IPS-18a (cell line): ENCODE data around the gene GNG10.
A peak's percentile ranks its signal among the peaks of the same experiment; 100 is the strongest.

Experiments used
- H3K27ac ChIP-seq: one replicate; pipeline ENCODE4 v1.5.1; 2013; ENCODE audit warnings: low read length
- H3K27me3 ChIP-seq: one replicate; pipeline ENCODE4 v1.6.1; 2013; ENCODE audit warnings: mild to moderate bottlenecking, low read length; ENCODE audit not compliant: control insufficient read depth, insufficient read depth
- H3K36me3 ChIP-seq: one replicate; pipeline ENCODE4 v1.6.1; 2013; ENCODE audit warnings: low read depth, low read length; ENCODE audit not compliant: control insufficient read depth
- H3K4me1 ChIP-seq: one replicate; pipeline ENCODE4 v1.6.1; 2013; ENCODE audit warnings: low read depth, low read length; ENCODE audit not compliant: control insufficient read depth
- H3K4me3 ChIP-seq: one replicate; pipeline ENCODE4 v1.5.1; 2013; ENCODE audit warnings: low read length
- H3K9ac ChIP-seq: one replicate; pipeline ENCODE4 v1.6.1; 2013; ENCODE audit warnings: mild to moderate bottlenecking, low read length, moderate library complexity
- H3K9me3 ChIP-seq: one replicate; pipeline ENCODE4 v1.6.1; 2013; ENCODE audit warnings: low read depth, low read length; ENCODE audit not compliant: control insufficient read depth

The GNG10 gene

GRCh38 chr9:111632060-111632459 is 29.3 kb upstream of the GNG10 start:
- peak overlapping the region; percentile 86 for H3K9ac ChIP-seq
- H3K4me3 ChIP-seq = peak overlapping the region; percentile 90
- H3K27ac ChIP-seq = peak overlapping the region; percentile 13

GRCh38 chr9:111632695-111633388 is 28.6 kb upstream of the GNG10 start:
- H3K27ac ChIP-seq = no peak overlapping the region

More at GRCh38 chr9:111632060-111632459, 29.3 kb upstream of the GNG10 start:
- Histone ChIP-seq H3K36me3 (no peaks in the 10 kb centered on the region), H3K27me3 (no peaks in the 10 kb centered on the region), H3K9me3 (no peaks in the 10 kb centered on the region), H3K4me1 (peaks cover 6% of the 10 kb centered on the region)

GRCh38 chr9:111633389-111633736 is 28.0 kb upstream of the GNG10 start:
- Histone ChIP-seq H3K36me3 (no peaks in the 10 kb centered on the region), H3K9ac (no peak overlapping the region)

More at GRCh38 chr9:111632695-111633388, 28.6 kb upstream of the GNG10 start:
- H3K9ac ChIP-seq = no peak overlapping the region
- peaks cover 6% of the 10 kb centered on the region for H3K4me1 ChIP-seq
- H3K4me3 ChIP-seq = peak overlapping the region; percentile 90
- no peaks in the 10 kb centered on the region for H3K9me3 ChIP-seq
- no peaks in the 10 kb centered on the region for H3K36me3 ChIP-seq
- no peaks in the 10 kb centered on the region for H3K27me3 ChIP-seq

GRCh38 chr9:111634860-111635259 is 26.5 kb upstream of the GNG10 start:
- no peaks in the 10 kb centered on the region for H3K27me3 ChIP-seq
- H3K4me1 ChIP-seq = peaks cover 6% of the 10 kb centered on the region
- H3K36me3 ChIP-seq = no peaks in the 10 kb centered on the region
- no peak overlapping the region for H3K27ac ChIP-seq
- H3K9me3 ChIP-seq = no peaks in the 10 kb centered on the region
- H3K4me3 ChIP-seq = no peak overlapping the region
- H3K9ac ChIP-seq = no peak overlapping the region

More at GRCh38 chr9:111633389-111633736, 28.0 kb upstream of the GNG10 start:
- H3K4me3 ChIP-seq = no peak overlapping the region
- H3K27ac ChIP-seq = no peak overlapping the region
- peaks cover 6% of the 10 kb centered on the region for H3K4me1 ChIP-seq
- H3K27me3 ChIP-seq = no peaks in the 10 kb centered on the region
- no peaks in the 10 kb centered on the region for H3K9me3 ChIP-seq

- Histone ChIP-seq H3K27ac (no peak overlapping the region), H3K36me3 (no peaks in the 10 kb centered on the region), H3K9me3 (no peaks in the 10 kb centered on the region), H3K27me3 (no peaks in the 10 kb centered on the region), H3K9ac (no peak overlapping the region), H3K4me1 (peaks cover under 1% of the 10 kb centered on the region), H3K4me3 (no peak overlapping the region)
These were observed 23.9 kb upstream of the GNG10 start for GRCh38 chr9:111637421-111637950.

DNA sequence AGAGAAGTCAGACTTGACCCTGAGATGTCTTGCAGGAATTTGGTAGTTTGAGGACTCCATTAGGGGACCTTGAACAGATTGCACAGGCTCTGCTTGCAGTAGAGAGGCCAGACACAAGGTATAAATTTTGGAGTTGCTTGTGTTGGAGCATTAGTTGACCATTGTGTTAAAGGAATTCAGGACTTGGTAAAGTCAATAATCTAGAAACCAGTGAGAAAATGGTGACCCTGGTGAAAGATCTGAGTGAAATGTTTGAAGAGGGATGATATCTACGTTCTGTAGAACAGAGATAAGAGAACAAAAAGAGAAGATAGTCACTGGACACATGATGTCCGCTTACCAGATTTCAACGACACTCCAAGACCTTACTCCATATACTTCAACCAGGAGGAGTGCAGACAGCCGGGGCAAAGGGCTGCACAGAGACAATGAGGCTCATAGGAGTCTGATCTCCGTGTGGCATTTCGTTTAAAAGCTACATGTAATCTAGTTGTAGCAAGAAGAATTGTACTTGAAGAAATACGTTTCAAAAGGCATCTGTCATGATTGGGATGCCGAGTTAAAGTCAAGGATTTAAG is 17.1 kb upstream of the GNG10 start:
- Histone ChIP-seq H3K27me3 (no peaks in the 10 kb centered on the region), H3K9me3 (no peaks in the 10 kb centered on the region), H3K27ac (no peak overlapping the region), H3K4me1 (no peaks in the 10 kb centered on the region), H3K4me3 (no peak overlapping the region), H3K9ac (no peak overlapping the region), H3K36me3 (peaks cover 23% of the 10 kb centered on the region)

GRCh38 chr9:111645806-111646205 is 15.6 kb upstream of the GNG10 start:
- Histone ChIP-seq H3K4me3 (no peak overlapping the region), H3K9me3 (no peaks in the 10 kb centered on the region), H3K27me3 (no peaks in the 10 kb centered on the region), H3K27ac (no peak overlapping the region), H3K9ac (no peak overlapping the region), H3K4me1 (no peaks in the 10 kb centered on the region), H3K36me3 (peaks cover 30% of the 10 kb centered on the region)

GRCh38 chr9:111646417-111646816 is 15.0 kb upstream of the GNG10 start:
- H3K9ac ChIP-seq = no peak overlapping the region
- H3K9me3 ChIP-seq = no peaks in the 10 kb centered on the region
- H3K27ac ChIP-seq = no peak overlapping the region
- H3K4me1 ChIP-seq = no peaks in the 10 kb centered on the region
- H3K27me3 ChIP-seq = no peaks in the 10 kb centered on the region
- no peak overlapping the region for H3K4me3 ChIP-seq
- peaks cover 30% of the 10 kb centered on the region for H3K36me3 ChIP-seq

DNA sequence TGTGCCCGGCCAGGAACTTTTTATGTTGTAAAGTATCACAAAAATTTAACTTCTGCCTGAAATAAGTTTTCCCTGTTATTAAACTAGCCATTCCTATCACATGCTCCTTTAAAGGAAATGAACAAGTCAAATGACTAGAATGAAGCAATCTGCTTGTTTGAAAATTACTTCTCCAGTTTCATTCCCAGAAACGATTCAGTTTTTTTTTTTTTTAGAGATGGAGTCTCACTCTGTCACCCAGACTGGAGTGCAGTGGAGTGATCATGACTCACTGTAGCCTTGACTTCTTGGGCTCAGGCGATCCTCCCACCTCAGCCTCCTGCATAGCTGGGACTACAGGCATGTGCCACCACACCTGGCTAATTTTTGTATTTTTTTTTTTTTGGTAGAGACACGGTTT is 13.3 kb upstream of the GNG10 start:
- H3K36me3 ChIP-seq = peaks cover 27% of the 10 kb centered on the region
- H3K27ac ChIP-seq = no peak overlapping the region
- no peak overlapping the region for H3K9ac ChIP-seq
- no peaks in the 10 kb centered on the region for H3K4me1 ChIP-seq
- no peak overlapping the region for H3K4me3 ChIP-seq
- no peaks in the 10 kb centered on the region for H3K9me3 ChIP-seq
- H3K27me3 ChIP-seq = no peaks in the 10 kb centered on the region

DNA sequence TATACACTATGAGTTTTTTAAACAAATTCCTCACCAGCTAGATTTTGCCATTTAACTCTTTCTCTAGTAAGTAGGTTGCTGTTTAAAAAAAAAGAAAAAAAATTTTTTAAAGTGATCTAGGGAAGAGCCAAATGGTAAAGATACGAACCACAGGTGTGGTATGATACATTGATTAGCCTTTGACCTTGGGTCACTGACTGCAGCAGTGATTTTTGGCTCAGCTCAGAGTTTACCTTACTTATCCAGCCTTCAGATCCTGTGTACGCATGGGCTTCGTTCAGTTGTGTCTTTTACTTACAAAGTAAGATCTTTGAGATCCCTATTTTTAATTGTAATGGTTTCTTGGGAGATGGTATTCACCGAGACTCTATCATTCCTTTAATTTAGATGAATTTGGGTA is 12.4 kb upstream of the GNG10 start:
- H3K9ac ChIP-seq = no peak overlapping the region
- no peaks in the 10 kb centered on the region for H3K9me3 ChIP-seq
- no peak overlapping the region for H3K4me3 ChIP-seq
- H3K4me1 ChIP-seq = no peaks in the 10 kb centered on the region
- peaks cover 36% of the 10 kb centered on the region for H3K36me3 ChIP-seq
- H3K27me3 ChIP-seq = no peaks in the 10 kb centered on the region
- H3K27ac ChIP-seq = no peak overlapping the region

- peaks cover 12% of the 10 kb centered on the region for H3K36me3 ChIP-seq
- no peak overlapping the region for H3K9ac ChIP-seq
- H3K4me1 ChIP-seq = no peaks in the 10 kb centered on the region
- no peak overlapping the region for H3K27ac ChIP-seq
- H3K9me3 ChIP-seq = no peaks in the 10 kb centered on the region
- H3K4me3 ChIP-seq = no peak overlapping the region
- H3K27me3 ChIP-seq = peaks cover 8% of the 10 kb centered on the region
These were observed 4.4 kb upstream of the GNG10 start for GRCh38 chr9:111657051-111657450.

DNA sequence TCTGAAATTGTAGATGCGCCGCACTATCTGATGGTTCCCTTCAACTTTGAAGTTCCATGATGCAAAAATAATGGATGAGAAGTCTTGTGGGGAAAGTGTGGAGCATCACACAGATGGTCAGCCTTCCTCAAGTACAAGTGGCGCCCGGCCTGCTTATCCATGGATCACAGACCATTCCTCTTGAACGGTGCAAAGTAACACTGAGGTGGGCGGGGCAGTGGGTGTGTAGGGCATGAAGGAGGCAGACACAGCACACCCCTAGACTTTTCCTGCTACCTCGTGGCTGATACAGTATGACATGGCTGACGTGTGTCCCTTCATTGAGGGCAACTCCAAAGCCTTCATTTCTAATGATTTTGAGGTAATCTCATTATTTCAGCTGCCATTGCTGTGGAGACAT is 2.5 kb upstream of the GNG10 start:
- H3K27ac ChIP-seq = no peak overlapping the region
- H3K4me3 ChIP-seq = no peak overlapping the region
- H3K4me1 ChIP-seq = peaks cover 12% of the 10 kb centered on the region
- no peak overlapping the region for H3K9ac ChIP-seq
- peaks cover 8% of the 10 kb centered on the region for H3K27me3 ChIP-seq
- H3K9me3 ChIP-seq = no peaks in the 10 kb centered on the region
- peaks cover 1% of the 10 kb centered on the region for H3K36me3 ChIP-seq
